HEK293 (cell line): Measurements from ENCODE around the gene AGAP1.

ENCODE experiments used
- CTCF ChIA-PET: fragments of 350-600 bp; formaldehyde crosslinking; extraction: SDS; loops from one replicate; lab custom pipeline; 2021; ENCODE audit warnings: antibody characterized with exemption; lab: Yijun Ruan, JAX
- POLR2A ChIA-PET: fragments of 300-600 bp; formaldehyde crosslinking; extraction: SDS; loops from one replicate; lab custom pipeline; 2020; ENCODE audit warnings: antibody characterized with exemption, inconsistent platforms; lab: Yijun Ruan, JAX
- H3K27ac ChIP-seq: fragments of 200-500 bp; sonication (Bioruptor generic); 2 replicates; pipeline ENCODE4 v1.5.1; 2014; ENCODE audit warnings: low read depth, low read length, control low read depth, inconsistent platforms; ENCODE audit errors: extremely low read depth
- H3K36me3 ChIP-seq, 2 experiments: fragments of 200-500 bp in 1 of 2; sonication (Bioruptor generic) in 1 of 2; 1 replicate in 1 of 2; 2 replicates in 1 of 2; pipeline ENCODE4 v1.5.1; 2014 to 2017; ENCODE audit warnings: inconsistent platforms in 2 of 2, low read length in 2 of 2; ENCODE audit not compliant: control insufficient read depth in 2 of 2, insufficient read depth in 1 of 2
- H3K4me1 ChIP-seq: fragments of 200-500 bp; sonication (Bioruptor generic); 2 replicates; pipeline ENCODE4 v1.5.1; 2014; ENCODE audit warnings: mild to moderate bottlenecking, low read length, inconsistent platforms; ENCODE audit not compliant: control insufficient read depth, insufficient read depth
- H3K4me3 ChIP-seq: 2 replicates; pipeline ENCODE4 v1.5.1; 2011; ENCODE audit warnings: low read depth, mild to moderate bottlenecking, control low read depth, low read length, moderate library complexity
- H3K9me3 ChIP-seq: fragments of 200-500 bp; sonication (Bioruptor generic); 2 replicates; pipeline ENCODE4 v1.5.1; 2014; ENCODE audit warnings: low read depth, low read length, inconsistent platforms; ENCODE audit not compliant: control insufficient read depth, insufficient read depth
- MYNN ChIP-seq: fragments of 450-650 bp; formaldehyde crosslinking; IDR thresholded peaks from 2 replicates; pipeline ENCODE4 v1.5.1; 2016; ENCODE audit warnings: missing biosample characterization, missing genetic modification characterization, borderline replicate concordance
- SCRT2 ChIP-seq: fragments of 450-650 bp; formaldehyde crosslinking; IDR thresholded peaks from 2 replicates; pipeline ENCODE4 v1.5.1; 2016; ENCODE audit warnings: missing biosample characterization, missing genetic modification characterization
- TRIM28 ChIP-seq: IDR thresholded peaks from 2 replicates; pipeline ENCODE4 v1.6.1; 2011; ENCODE audit warnings: low read length, control low read depth, borderline replicate concordance
- ZBTB1 ChIP-seq: fragments of 450-650 bp; formaldehyde crosslinking; IDR thresholded peaks from 2 replicates; pipeline ENCODE4 v1.5.1; 2016; ENCODE audit warnings: missing biosample characterization, missing genetic modification characterization
- ZBTB48 ChIP-seq: fragments of 450-650 bp; formaldehyde crosslinking; IDR thresholded peaks from 2 replicates; pipeline ENCODE4 v1.5.1; 2016; ENCODE audit warnings: missing biosample characterization, missing genetic modification characterization
- ZBTB7A ChIP-seq: fragments of 450-650 bp; formaldehyde crosslinking; IDR thresholded peaks from 2 replicates; pipeline ENCODE4 v1.5.1; 2016; ENCODE audit warnings: low read depth, missing biosample characterization, missing genetic modification characterization
- ZFP69B ChIP-seq: fragments of 450-650 bp; formaldehyde crosslinking; IDR thresholded peaks from 2 replicates; pipeline ENCODE4 v1.5.1; 2016; ENCODE audit warnings: missing biosample characterization, missing genetic modification characterization
- ZNF10 ChIP-seq: fragments of 450-650 bp; formaldehyde crosslinking; IDR thresholded peaks from 2 replicates; pipeline ENCODE4 v1.5.1; 2017; ENCODE audit warnings: missing biosample characterization, missing genetic modification characterization
- ZNF184 ChIP-seq: fragments of 450-650 bp; IDR thresholded peaks from 2 replicates; pipeline ENCODE4 v1.5.1; 2018; ENCODE audit warnings: missing biosample characterization, mild to moderate bottlenecking, missing genetic modification characterization
- ZNF221 ChIP-seq: fragments of 450-650 bp; formaldehyde crosslinking; IDR thresholded peaks from 2 replicates; pipeline ENCODE4 v1.5.1; 2017; ENCODE audit warnings: missing biosample characterization, missing genetic modification characterization, borderline replicate concordance
- ZNF223 ChIP-seq: fragments of 450-650 bp; formaldehyde crosslinking; IDR thresholded peaks from 2 replicates; pipeline ENCODE4 v1.5.1; 2016; ENCODE audit warnings: missing biosample characterization, missing genetic modification characterization
- ZNF391 ChIP-seq: fragments of 450-650 bp; formaldehyde crosslinking; IDR thresholded peaks from 2 replicates; pipeline ENCODE4 v1.5.1; 2016; ENCODE audit warnings: low read depth, missing biosample characterization, missing genetic modification characterization, borderline replicate concordance
- ZNF549 ChIP-seq: fragments of 450-650 bp; IDR thresholded peaks from 2 replicates; pipeline ENCODE4 v1.5.1; 2018; ENCODE audit warnings: missing biosample characterization, missing genetic modification characterization, mild to moderate bottlenecking, inconsistent platforms, moderate library complexity
- ZNF654 ChIP-seq: fragments of 450-650 bp; formaldehyde crosslinking; IDR thresholded peaks from 2 replicates; pipeline ENCODE4 v1.5.1; 2016; ENCODE audit warnings: low read depth, missing biosample characterization, missing genetic modification characterization
- TF ChIP-seq, protein P1 (sequence below): fragments of 450-650 bp; formaldehyde crosslinking; IDR thresholded peaks from 2 replicates; pipeline ENCODE4 v1.5.1; 2016; ENCODE audit warnings: missing biosample characterization, missing genetic modification characterization
- TF ChIP-seq, protein P2 (sequence below): fragments of 450-650 bp; formaldehyde crosslinking; IDR thresholded peaks from 2 replicates; pipeline ENCODE4 v1.5.0; 2017; ENCODE audit warnings: missing biosample characterization, missing genetic modification characterization, borderline replicate concordance
- TF ChIP-seq, protein P3 (sequence below): fragments of 450-650 bp; formaldehyde crosslinking; IDR thresholded peaks from 2 replicates; pipeline ENCODE4 v1.5.1; 2016; ENCODE audit warnings: missing biosample characterization, missing genetic modification characterization
- TF ChIP-seq, protein P4 (sequence below): fragments of 450-650 bp; formaldehyde crosslinking; IDR thresholded peaks from 2 replicates; pipeline ENCODE4 v1.5.1; 2016; ENCODE audit warnings: missing biosample characterization, missing genetic modification characterization
- TF ChIP-seq, protein P5 (sequence below): fragments of 450-650 bp; formaldehyde crosslinking; IDR thresholded peaks from 2 replicates; pipeline ENCODE4 v1.5.1; 2016; ENCODE audit warnings: missing biosample characterization, missing genetic modification characterization
- TF ChIP-seq, protein P6 (sequence below): fragments of 450-650 bp; formaldehyde crosslinking; IDR thresholded peaks from 2 replicates; pipeline ENCODE4 v1.5.1; 2016; ENCODE audit warnings: missing biosample characterization, missing genetic modification characterization

The AGAP1 gene

DNA sequence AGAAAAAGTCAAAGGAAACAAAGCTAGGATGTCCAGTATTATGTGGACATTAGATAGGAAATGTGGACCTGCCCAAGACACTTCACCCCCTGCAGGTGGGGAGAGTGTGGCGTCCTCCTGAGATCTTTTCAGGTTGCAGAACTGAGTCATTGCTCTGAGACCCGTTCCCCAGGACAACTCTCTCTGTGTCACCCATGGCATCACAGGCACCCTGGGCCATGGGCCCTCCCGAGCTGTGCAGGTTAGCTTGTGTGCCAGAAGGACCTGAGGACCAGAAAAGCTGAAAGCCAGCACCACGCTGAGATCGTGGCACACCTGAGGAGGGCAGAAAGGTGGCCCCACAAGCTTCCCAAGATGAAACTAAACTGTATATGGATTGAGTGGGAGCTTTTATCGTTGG is 229.5 kb downstream of the AGAP1 start (continued):
- no peak for TF ChIP-seq ZNF221 (tag by site-specific recombination)

DNA sequence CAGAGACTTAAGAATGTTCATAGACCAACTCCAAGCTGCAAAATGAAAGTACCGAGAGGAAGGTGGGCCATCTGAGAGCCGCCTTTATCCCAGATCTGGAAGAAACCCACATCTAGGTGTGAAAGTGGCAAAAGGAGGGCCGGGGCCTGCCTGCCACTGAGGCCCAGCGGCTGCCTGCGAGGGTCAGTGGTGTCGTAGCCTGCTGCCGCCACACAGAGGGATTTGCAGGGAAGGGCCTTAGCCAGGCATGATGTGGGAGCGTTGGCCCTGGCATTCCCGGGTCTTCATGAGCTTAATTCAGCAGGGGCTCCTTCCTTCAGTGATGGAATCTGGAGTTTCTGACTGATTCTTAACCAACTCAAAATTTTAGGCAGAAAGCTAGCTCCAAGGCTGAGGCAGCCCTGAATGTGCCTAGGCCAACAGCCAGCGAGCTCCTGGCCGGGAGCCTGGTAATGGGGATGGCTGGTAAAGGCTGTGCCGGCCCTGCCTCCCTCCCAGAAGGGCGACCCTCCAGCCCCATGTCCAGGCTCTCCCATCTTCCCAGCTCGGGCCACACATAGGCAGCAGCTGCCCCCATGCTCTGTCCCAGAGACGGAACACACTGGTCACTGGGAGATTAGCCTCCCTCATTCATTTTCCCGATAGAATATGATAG is 230.1 kb downstream of the AGAP1 start:
- H3K4me3 ChIP-seq = no peak overlapping the region
- H3K9me3 ChIP-seq = no peaks in the 10 kb centered on the region
- CTCF ChIA-PET = interaction anchor here (1.0 to 2.0 kb wide), 2 partner anchors 22 to 588 kb away, joined by 3 to 11 read pairs; no protein-coding TSS in a partner anchor
- TF ChIP-seq ZBTB7A = no peak
- TF ChIP-seq, protein P1, sequence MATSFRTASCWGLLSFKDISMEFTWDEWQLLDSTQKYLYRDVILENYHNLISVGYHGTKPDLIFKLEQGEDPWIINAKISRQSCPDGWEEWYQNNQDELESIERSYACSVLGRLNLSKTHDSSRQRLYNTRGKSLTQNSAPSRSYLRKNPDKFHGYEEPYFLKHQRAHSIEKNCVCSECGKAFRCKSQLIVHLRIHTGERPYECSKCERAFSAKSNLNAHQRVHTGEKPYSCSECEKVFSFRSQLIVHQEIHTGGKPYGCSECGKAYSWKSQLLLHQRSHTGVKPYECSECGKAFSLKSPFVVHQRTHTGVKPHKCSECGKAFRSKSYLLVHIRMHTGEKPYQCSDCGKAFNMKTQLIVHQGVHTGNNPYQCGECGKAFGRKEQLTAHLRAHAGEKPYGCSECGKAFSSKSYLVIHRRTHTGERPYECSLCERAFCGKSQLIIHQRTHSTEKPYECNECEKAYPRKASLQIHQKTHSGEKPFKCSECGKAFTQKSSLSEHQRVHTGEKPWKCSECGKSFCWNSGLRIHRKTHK (tag by site-specific recombination) = no peak
- no peak for TF ChIP-seq ZNF184 (tag by site-specific recombination)
- no peak for TF ChIP-seq ZNF549 (tag by site-specific recombination)
- TF ChIP-seq, protein P2, sequence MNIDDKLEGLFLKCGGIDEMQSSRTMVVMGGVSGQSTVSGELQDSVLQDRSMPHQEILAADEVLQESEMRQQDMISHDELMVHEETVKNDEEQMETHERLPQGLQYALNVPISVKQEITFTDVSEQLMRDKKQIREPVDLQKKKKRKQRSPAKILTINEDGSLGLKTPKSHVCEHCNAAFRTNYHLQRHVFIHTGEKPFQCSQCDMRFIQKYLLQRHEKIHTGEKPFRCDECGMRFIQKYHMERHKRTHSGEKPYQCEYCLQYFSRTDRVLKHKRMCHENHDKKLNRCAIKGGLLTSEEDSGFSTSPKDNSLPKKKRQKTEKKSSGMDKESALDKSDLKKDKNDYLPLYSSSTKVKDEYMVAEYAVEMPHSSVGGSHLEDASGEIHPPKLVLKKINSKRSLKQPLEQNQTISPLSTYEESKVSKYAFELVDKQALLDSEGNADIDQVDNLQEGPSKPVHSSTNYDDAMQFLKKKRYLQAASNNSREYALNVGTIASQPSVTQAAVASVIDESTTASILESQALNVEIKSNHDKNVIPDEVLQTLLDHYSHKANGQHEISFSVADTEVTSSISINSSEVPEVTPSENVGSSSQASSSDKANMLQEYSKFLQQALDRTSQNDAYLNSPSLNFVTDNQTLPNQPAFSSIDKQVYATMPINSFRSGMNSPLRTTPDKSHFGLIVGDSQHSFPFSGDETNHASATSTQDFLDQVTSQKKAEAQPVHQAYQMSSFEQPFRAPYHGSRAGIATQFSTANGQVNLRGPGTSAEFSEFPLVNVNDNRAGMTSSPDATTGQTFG = no peak
- no peak for TF ChIP-seq SCRT2 (tag by site-specific recombination)
- TF ChIP-seq ZBTB1 = no peak
- TF ChIP-seq, protein P3, sequence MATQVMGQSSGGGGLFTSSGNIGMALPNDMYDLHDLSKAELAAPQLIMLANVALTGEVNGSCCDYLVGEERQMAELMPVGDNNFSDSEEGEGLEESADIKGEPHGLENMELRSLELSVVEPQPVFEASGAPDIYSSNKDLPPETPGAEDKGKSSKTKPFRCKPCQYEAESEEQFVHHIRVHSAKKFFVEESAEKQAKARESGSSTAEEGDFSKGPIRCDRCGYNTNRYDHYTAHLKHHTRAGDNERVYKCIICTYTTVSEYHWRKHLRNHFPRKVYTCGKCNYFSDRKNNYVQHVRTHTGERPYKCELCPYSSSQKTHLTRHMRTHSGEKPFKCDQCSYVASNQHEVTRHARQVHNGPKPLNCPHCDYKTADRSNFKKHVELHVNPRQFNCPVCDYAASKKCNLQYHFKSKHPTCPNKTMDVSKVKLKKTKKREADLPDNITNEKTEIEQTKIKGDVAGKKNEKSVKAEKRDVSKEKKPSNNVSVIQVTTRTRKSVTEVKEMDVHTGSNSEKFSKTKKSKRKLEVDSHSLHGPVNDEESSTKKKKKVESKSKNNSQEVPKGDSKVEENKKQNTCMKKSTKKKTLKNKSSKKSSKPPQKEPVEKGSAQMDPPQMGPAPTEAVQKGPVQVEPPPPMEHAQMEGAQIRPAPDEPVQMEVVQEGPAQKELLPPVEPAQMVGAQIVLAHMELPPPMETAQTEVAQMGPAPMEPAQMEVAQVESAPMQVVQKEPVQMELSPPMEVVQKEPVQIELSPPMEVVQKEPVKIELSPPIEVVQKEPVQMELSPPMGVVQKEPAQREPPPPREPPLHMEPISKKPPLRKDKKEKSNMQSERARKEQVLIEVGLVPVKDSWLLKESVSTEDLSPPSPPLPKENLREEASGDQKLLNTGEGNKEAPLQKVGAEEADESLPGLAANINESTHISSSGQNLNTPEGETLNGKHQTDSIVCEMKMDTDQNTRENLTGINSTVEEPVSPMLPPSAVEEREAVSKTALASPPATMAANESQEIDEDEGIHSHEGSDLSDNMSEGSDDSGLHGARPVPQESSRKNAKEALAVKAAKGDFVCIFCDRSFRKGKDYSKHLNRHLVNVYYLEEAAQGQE (tag by site-specific recombination) = no peak
- no peak for TF ChIP-seq ZNF10 (tag by site-specific recombination)
- TF ChIP-seq ZNF223 (tag by site-specific recombination) = no peak
- TF ChIP-seq, protein P4, sequence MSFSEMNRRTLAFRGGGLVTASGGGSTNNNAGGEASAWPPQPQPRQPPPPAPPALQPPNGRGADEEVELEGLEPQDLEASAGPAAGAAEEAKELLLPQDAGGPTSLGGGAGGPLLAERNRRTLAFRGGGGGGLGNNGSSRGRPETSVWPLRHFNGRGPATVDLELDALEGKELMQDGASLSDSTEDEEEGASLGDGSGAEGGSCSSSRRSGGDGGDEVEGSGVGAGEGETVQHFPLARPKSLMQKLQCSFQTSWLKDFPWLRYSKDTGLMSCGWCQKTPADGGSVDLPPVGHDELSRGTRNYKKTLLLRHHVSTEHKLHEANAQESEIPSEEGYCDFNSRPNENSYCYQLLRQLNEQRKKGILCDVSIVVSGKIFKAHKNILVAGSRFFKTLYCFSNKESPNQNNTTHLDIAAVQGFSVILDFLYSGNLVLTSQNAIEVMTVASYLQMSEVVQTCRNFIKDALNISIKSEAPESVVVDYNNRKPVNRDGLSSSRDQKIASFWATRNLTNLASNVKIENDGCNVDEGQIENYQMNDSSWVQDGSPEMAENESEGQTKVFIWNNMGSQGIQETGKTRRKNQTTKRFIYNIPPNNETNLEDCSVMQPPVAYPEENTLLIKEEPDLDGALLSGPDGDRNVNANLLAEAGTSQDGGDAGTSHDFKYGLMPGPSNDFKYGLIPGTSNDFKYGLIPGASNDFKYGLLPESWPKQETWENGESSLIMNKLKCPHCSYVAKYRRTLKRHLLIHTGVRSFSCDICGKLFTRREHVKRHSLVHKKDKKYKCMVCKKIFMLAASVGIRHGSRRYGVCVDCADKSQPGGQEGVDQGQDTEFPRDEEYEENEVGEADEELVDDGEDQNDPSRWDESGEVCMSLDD (tag by site-specific recombination) = no peak
- TF ChIP-seq, protein P5, sequence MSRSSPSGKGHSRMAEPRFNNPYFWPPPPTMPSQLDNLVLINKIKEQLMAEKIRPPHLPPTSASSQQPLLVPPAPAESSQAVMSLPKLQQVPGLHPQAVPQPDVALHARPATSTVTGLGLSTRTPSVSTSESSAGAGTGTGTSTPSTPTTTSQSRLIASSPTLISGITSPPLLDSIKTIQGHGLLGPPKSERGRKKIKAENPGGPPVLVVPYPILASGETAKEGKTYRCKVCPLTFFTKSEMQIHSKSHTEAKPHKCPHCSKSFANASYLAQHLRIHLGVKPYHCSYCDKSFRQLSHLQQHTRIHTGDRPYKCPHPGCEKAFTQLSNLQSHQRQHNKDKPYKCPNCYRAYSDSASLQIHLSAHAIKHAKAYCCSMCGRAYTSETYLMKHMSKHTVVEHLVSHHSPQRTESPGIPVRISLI (tag by site-specific recombination) = no peak
- no peak for TF ChIP-seq TRIM28
- TF ChIP-seq, protein P6, sequence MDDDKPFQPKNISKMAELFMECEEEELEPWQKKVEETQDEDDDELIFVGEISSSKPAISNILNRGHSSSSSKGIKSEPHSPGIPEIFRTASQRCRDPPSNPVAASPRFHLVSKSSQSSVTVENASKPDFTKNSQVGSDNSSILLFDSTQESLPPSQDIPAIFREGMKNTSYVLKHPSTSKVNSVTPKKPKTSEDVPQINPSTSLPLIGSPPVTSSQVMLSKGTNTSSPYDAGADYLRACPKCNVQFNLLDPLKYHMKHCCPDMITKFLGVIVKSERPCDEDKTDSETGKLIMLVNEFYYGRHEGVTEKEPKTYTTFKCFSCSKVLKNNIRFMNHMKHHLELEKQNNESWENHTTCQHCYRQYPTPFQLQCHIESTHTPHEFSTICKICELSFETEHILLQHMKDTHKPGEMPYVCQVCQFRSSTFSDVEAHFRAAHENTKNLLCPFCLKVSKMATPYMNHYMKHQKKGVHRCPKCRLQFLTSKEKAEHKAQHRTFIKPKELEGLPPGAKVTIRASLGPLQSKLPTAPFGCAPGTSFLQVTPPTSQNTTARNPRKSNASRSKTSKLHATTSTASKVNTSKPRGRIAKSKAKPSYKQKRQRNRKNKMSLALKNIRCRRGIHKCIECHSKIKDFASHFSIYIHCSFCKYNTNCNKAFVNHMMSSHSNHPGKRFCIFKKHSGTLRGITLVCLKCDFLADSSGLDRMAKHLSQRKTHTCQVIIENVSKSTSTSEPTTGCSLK (tag by site-specific recombination) = no peak
- no peak for TF ChIP-seq ZFP69B (tag by site-specific recombination)
- TF ChIP-seq ZNF391 (tag by site-specific recombination) = no peak
- no peak for TF ChIP-seq ZNF654 (tag by site-specific recombination)
- no peak for TF ChIP-seq ZBTB48
- no peak for TF ChIP-seq MYNN (tag by site-specific recombination)
- POLR2A ChIA-PET = interaction anchor here (0.6 kb wide), 1 partner anchor 211 kb away, joined by 8 read pairs; no protein-coding TSS in a partner anchor
- H3K36me3 ChIP-seq = peaks cover 0 to 14% of the 10 kb centered on the region in 2 experiments; a peak in 1 of 3 replicates
- no peaks in the 10 kb centered on the region; the same call in 1 of the 2 replicates for H3K4me1 ChIP-seq
- H3K27ac ChIP-seq = no peak overlapping the region
